ENCODE measurements around the gene ARHGAP30. TPM values are rescaled to one million over a fixed set of nuclear protein-coding genes. Genes with fewer than 3 reads are reported as not detected.

Gene ARHGAP30
- total and polyA plus RNA-seq, 7 experiments from 2014 or later: 128 to 291 (median 235) TPM

DNA sequence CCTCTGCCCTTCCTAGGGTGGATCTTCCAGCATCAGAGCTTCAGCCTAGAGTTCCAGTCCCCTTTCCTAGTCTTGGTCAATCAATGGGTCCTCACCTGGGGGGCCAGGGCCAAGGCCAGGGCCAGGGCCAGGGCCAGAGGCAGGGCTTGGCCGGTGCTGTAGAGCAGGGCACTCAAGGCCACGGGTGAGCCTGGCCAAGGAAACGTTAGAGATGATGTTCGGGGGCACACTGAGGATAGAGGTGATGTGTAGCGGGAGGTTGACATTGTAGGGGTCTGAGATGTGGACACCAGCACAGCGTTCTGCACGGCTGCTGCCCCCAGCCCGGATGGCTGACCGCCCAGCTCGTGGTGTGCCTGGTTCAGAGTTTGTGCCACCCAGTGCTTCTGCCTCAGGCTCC is 18.5 kb downstream of the ARHGAP30 start:
- DNase-seq: no peak
- H3K9me3 Mint-ChIP-seq: no peaks in the 10 kb centered on the region
- H3K27me3 ChIP-seq (ENCODE audit: control insufficient read depth in 2 of 2, insufficient read depth in 2 of 2, low read length in 2 of 2): no peaks in the 10 kb centered on the region
- intact Hi-C loops (cut with micrococcal nuclease): no loop called here
- H3K36me3 ChIP-seq (ENCODE audit: control insufficient read depth in 2 of 3, insufficient read depth in 3 of 3, low read length in 3 of 3): peaks cover 57 to 81% (median 59%) of the 10 kb centered on the region in 3 experiments
- H3K27ac Mint-ChIP-seq: peak overlapping the region in 3 of 9 donors; percentile 47 to 62 (median 55)
- H3K36me3 Mint-ChIP-seq: peaks cover 8 to 64% (median 31%) of the 10 kb centered on the region in 5 donors
- H3K27ac ChIP-seq (ENCODE audit: low read depth, low read length): no peak overlapping the region
- ChIA-PET CTCF (interaction anchor here (0.9 kb wide), 1 partner anchor 46 kb away, joined by 6 read pairs; no protein-coding TSS in a partner anchor), POLR2A (interaction anchor here (0.6 to 16.0 kb wide), 6 partner anchors 10 to 92 kb away, joined by 3 to 377 read pairs (median 4); partner anchors contain the start of gene ARHGAP30)
- no peaks in the 10 kb centered on the region for H3K27me3 Mint-ChIP-seq
- H3K4me3 ChIP-seq (ENCODE audit: low read length): no peak overlapping the region
- no peak overlapping the region for H3K4me3 Mint-ChIP-seq
- H3K4me1 Mint-ChIP-seq: peaks cover 26 to 37% (median 29%) of the 10 kb centered on the region in 7 donors
- no peaks in the 10 kb centered on the region for H3K9me3 ChIP-seq (ENCODE audit: control insufficient read depth in 2 of 3, low read length in 3 of 3)
- ATAC-seq: no peak
- H3K4me1 ChIP-seq (ENCODE audit: control insufficient read depth in 2 of 2, insufficient read depth in 2 of 2, low read length in 2 of 2): peaks cover 5 to 9% of the 10 kb centered on the region in 2 donors

GRCh38 chr1:161048949-161049722 is 20.6 kb downstream of the ARHGAP30 start:
- Mint-ChIP-seq H3K9me3 (no peaks in the 10 kb centered on the region), H3K4me3 (peak overlapping the region in 1 of 10 donors; percentile 79), H3K4me1 (peaks cover 31 to 46% (median 33%) of the 10 kb centered on the region in 7 donors), H3K27me3 (no peaks in the 10 kb centered on the region), H3K27ac (peak overlapping the region in 8 of 9 donors; percentile 36 to 88 (median 64)), H3K36me3 (peaks cover 12 to 58% (median 27%) of the 10 kb centered on the region in 5 donors)
- H3K27ac ChIP-seq (ENCODE audit: low read depth, low read length): no peak overlapping the region
- H3K4me3 ChIP-seq (ENCODE audit: low read length): no peak overlapping the region
- DNase-seq (no peak), ATAC-seq (no peak)
- no peaks in the 10 kb centered on the region for H3K27me3 ChIP-seq (ENCODE audit: control insufficient read depth in 2 of 2, insufficient read depth in 2 of 2, low read length in 2 of 2)
- ChIA-PET CTCF (interaction anchor here (0.5 to 1.5 kb wide), 3 partner anchors 7 to 80 kb away, joined by 3 read pairs; no protein-coding TSS in a partner anchor), POLR2A (interaction anchor here (0.9 to 16.0 kb wide), 3 partner anchors 10 to 20 kb away, joined by 3 to 377 read pairs (median 3); partner anchors contain the start of genes ARHGAP30 and TSTD1)
- H3K36me3 ChIP-seq (ENCODE audit: control insufficient read depth in 2 of 3, insufficient read depth in 3 of 3, low read length in 3 of 3): peaks cover 41 to 71% (median 46%) of the 10 kb centered on the region in 3 experiments
- intact Hi-C loops (cut with micrococcal nuclease): loop anchor here (5.0 to 10.0 kb wide), 4 partner anchors 176 to 784 kb away; partner anchors contain the start of genes APOA2 (in 1 of the 2), COPA (in 1 of the 2), DCAF8 (in 1 of the 2) and NCSTN (in 1 of the 2)
- no peaks in the 10 kb centered on the region for H3K9me3 ChIP-seq (ENCODE audit: control insufficient read depth in 2 of 3, low read length in 3 of 3)
- peaks cover 14% of the 10 kb centered on the region in 2 donors for H3K4me1 ChIP-seq (ENCODE audit: control insufficient read depth in 2 of 2, insufficient read depth in 2 of 2, low read length in 2 of 2)

- H3K36me3 ChIP-seq (ENCODE audit: control insufficient read depth in 2 of 3, insufficient read depth in 3 of 3, low read length in 3 of 3): peaks cover 27 to 62% (median 33%) of the 10 kb centered on the region in 3 experiments
- peaks cover 15 to 17% of the 10 kb centered on the region in 2 donors for H3K4me1 ChIP-seq (ENCODE audit: control insufficient read depth in 2 of 2, insufficient read depth in 2 of 2, low read length in 2 of 2)
- ChIA-PET CTCF (interaction anchor here (1.5 to 3.7 kb wide), 3 partner anchors 20 to 50 kb away, joined by 3 to 42 read pairs (median 38); partner anchors contain the start of genes ARHGAP30 and KLHDC9), POLR2A (interaction anchor here (0.8 to 16.0 kb wide), 10 partner anchors 9 to 154 kb away, joined by 3 to 377 read pairs (median 8); partner anchors contain the start of genes ARHGAP30, F11R, KLHDC9 and NDUFS2)
- intact Hi-C loops (cut with micrococcal nuclease): loop anchor here (5.0 to 10.0 kb wide), 4 partner anchors 177 to 783 kb away; partner anchors contain the start of genes APOA2 (in 1 of the 2), COPA (in 1 of the 2), DCAF8 (in 1 of the 2) and NCSTN (in 1 of the 2)
- no peak overlapping the region for H3K4me3 ChIP-seq (ENCODE audit: low read length)
- no peaks in the 10 kb centered on the region for H3K27me3 ChIP-seq (ENCODE audit: control insufficient read depth in 2 of 2, insufficient read depth in 2 of 2, low read length in 2 of 2)
- Mint-ChIP-seq H3K27me3 (no peaks in the 10 kb centered on the region), H3K27ac (peak overlapping the region; percentile 92 to 100 (median 99)), H3K4me3 (peak overlapping the region in 7 of 10 donors; percentile 9 to 50 (median 30)), H3K4me1 (peaks cover 33 to 48% (median 37%) of the 10 kb centered on the region in 7 donors), H3K9me3 (no peaks in the 10 kb centered on the region), H3K36me3 (peaks cover 14 to 49% (median 23%) of the 10 kb centered on the region in 5 donors)
- H3K27ac ChIP-seq (ENCODE audit: low read depth, low read length): peak overlapping the region; percentile 92
- no peak for ATAC-seq
- H3K9me3 ChIP-seq (ENCODE audit: control insufficient read depth in 2 of 3, low read length in 3 of 3): no peaks in the 10 kb centered on the region
- no peak for DNase-seq
Measured at GRCh38 chr1:161047436-161048420, 22.0 kb downstream of the ARHGAP30 start.

- intact Hi-C loops (cut with micrococcal nuclease): loop anchor here (1.0 to 10.0 kb wide), 6 partner anchors 25 to 782 kb away; partner anchors contain the start of genes APOA2 (in 1 of the 2), COPA (in 1 of the 2), DCAF8 (in 1 of the 2) and F11R (in 1 of the 2)
- H3K27me3 ChIP-seq (ENCODE audit: control insufficient read depth in 2 of 2, insufficient read depth in 2 of 2, low read length in 2 of 2): no peaks in the 10 kb centered on the region
- H3K36me3 ChIP-seq (ENCODE audit: control insufficient read depth in 2 of 3, insufficient read depth in 3 of 3, low read length in 3 of 3): peaks cover 19 to 63% (median 26%) of the 10 kb centered on the region in 3 experiments
- H3K4me3 ChIP-seq (ENCODE audit: low read length): peak overlapping the region; percentile 93
- Mint-ChIP-seq H3K4me3 (peak overlapping the region; percentile 93 to 100 (median 97)), H3K36me3 (peaks cover 15 to 50% (median 17%) of the 10 kb centered on the region in 5 donors), H3K27me3 (no peaks in the 10 kb centered on the region), H3K4me1 (peaks cover 37 to 47% (median 43%) of the 10 kb centered on the region in 7 donors), H3K9me3 (no peaks in the 10 kb centered on the region), H3K27ac (peak overlapping the region; percentile 92 to 100 (median 99))
- POLR2A ChIA-PET: interaction anchor here (0.5 to 16.0 kb wide), 25 partner anchors 8 to 250 kb away, joined by 3 to 377 read pairs (median 6); partner anchors contain the start of genes ARHGAP30, DEDD, F11R and KLHDC9
- H3K4me1 ChIP-seq (ENCODE audit: control insufficient read depth in 2 of 2, insufficient read depth in 2 of 2, low read length in 2 of 2): peaks cover 17% of the 10 kb centered on the region in 2 donors
- no peaks in the 10 kb centered on the region for H3K9me3 ChIP-seq (ENCODE audit: control insufficient read depth in 2 of 3, low read length in 3 of 3)
- ATAC-seq (no peak), DNase-seq (no peak)
- CTCF ChIA-PET: interaction anchor here (0.9 to 3.7 kb wide), 4 partner anchors 14 to 51 kb away, joined by 5 to 42 read pairs (median 24); partner anchors contain the start of genes ARHGAP30 and KLHDC9
- H3K27ac ChIP-seq (ENCODE audit: low read depth, low read length): peak overlapping the region; percentile 92
Measured at GRCh38 chr1:161046605-161047228, 23.0 kb downstream of the ARHGAP30 start.

Data from naive thymus-derived CD4-positive, alpha-beta T cell (primary cell).